Stromal cell of bone marrow (primary cell): ENCODE results near the gene CENPT.

Experiments used
- DNase-seq: peaks from one replicate; pipeline ENCODE4 v3.0.0-alpha.2; 2012; ENCODE audit warnings: low read depth

CENPT gene, protein sequence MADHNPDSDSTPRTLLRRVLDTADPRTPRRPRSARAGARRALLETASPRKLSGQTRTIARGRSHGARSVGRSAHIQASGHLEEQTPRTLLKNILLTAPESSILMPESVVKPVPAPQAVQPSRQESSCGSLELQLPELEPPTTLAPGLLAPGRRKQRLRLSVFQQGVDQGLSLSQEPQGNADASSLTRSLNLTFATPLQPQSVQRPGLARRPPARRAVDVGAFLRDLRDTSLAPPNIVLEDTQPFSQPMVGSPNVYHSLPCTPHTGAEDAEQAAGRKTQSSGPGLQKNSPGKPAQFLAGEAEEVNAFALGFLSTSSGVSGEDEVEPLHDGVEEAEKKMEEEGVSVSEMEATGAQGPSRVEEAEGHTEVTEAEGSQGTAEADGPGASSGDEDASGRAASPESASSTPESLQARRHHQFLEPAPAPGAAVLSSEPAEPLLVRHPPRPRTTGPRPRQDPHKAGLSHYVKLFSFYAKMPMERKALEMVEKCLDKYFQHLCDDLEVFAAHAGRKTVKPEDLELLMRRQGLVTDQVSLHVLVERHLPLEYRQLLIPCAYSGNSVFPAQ

DNA sequence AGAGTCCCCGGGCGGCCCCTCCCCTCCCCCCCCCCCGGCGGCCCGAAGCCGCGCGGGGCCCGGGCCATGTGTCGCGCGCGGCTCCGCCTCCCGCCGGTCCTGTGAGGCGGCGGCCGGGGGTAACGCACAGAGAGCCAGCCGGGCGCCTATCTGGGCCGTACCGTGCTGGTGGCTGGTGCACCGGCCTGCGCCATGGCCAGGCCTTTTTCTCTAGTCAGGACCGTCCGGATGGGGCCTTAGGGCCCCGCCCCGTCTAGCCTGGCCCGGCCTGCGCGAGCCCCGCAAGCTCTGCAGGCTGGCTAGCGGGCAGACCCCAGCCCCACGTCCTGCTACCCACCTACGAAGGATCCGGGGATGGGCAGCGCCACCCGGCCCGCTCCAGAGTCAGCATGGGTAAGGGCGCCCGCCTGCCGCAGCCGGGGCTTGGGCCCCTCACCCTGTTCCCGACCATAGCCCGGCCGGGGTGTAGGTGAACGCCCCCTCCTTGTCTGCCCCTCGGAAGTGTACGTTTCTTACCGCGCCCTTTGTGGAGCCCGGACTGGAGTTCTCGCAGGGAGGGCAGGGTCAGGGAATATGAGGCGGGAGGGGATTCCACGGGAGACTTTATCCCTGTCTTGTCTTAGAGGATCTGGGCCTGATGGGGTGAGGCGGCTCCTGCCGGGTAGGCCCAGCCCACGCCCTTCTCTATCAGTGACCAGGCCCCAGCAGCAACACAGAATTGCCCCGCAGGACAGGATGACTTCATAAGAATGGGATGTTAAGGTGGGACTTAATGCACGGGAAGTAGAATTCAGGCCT is at the start of gene CENPT:
TSS of gene CENPT (minus strand) at position 630 of the 798 bp plus-strand sequence. CDS start 13,834 bp downstream, outside the sequence.
- no peak for DNase-seq

DNA sequence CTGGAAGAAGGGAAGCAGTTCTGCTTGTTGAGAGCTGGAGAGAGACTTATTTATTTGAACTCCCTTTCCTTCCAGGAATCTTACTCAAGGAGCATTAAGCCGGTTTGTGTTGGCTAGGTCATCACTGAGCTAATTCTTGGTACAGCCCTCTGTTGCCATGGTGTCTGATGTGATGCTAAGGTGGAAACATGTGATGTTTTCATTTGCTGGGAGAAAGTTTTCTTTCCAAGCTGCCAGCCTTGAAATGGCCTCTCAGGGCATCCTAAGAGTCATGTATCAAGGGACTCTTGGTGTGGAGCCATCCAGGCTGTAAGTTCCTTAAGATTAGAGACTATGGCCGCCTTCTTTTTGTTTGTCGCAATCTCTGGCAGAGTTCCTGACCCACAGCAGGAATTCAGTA is 49.7 kb upstream of the CENPT start:
- peak; percentile 92 for DNase-seq

DNA sequence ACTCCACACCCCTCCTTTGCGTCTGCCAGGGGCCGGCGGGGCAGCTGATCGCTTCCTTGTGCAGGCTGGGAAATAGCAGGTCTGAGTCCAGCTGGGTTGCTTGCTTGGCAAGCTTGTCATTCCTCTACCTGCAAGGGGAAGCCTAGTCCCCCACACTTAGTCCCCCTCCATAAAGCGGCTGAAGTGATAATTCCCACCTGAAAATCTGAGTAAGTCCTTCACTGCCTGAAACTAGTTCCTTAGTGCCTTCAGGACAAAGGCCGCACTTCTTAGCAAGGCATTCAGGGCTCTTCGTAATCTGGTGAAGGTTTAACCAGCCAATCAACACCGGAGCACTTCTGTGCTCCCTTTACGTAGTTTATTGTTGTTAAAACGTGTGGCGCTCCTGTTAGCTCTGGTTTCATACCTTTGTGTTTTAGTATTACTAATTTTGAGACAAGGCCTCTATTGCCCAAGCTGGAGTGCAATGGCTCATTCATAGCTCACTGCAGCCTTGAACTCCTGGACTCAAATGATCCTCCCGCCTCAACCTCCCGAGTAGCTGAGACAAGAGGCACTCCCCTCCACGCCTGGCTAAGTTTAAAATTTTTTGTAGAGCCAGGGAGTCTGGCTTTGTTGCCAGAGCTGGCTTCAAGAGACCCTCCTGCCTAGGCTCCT is 46.4 kb upstream of the CENPT start:
- DNase-seq, result no peak

DNA sequence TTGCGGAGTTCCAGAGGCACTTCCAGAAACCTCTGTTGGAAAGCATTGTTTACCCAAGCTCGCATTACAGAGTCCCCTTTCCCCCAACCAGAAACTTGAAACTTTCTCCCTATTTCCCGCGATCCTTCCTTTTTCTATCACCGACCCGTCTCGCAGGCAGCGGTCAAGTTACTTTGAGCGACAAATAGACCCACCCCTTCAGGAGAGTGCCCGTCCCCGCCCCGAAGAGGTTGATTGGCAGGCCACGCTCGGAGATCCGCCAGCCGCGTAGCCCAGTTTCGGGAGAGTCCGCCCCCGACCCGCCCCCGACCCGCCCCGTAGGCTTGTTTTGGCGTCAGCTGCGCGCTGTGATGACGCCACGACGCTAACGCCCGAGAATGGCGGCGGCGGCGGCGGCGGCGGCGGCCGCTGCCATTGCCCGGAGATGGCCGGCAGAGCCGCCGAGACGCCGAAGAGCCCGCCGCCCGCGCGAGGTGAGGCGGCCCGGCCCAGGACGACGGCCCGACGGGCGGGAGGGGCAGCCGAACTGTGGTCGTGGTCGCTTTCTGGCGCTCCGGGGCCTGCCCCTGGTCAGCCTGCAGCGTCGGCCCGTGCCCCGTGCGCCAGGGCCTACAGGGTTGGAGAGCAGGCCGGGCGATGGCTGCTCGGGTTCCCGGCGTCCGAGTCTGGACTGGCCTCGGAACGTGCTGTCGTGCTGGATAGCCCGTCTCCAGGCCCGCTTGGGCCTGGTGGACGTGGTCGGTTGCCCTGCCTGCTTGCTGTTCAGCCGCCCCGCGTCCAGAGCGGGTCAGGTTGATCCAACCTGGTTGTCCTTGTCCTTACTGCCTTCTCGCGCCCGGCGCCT is 45.6 kb upstream of the CENPT start, which contains the start of gene PSKH1:
TSS of gene PSKH1 (plus strand) at position 356 of the 844 bp plus-strand sequence. CDS start 15,496 bp downstream, outside the sequence.
- peak; percentile 90 for DNase-seq

DNA sequence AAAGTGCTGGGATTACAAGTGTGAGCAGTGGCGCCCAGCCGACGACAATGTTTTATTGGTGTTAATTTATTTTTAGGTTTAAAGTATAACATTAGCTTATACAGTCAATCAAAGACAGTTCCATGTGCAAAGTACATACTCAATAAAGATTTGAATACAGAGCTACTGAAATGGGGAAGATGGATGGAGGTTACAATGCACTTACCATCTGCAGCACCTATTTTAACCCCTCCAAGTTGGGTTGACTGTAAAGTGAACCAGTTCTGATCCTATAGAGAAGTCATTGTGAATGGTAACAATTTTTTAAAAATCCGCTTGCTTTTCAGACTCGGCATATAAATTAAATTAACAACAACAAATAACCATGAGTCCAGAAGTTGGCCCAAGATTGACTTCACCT is 44.9 kb upstream of the CENPT start:
- DNase-seq, result no peak

DNA sequence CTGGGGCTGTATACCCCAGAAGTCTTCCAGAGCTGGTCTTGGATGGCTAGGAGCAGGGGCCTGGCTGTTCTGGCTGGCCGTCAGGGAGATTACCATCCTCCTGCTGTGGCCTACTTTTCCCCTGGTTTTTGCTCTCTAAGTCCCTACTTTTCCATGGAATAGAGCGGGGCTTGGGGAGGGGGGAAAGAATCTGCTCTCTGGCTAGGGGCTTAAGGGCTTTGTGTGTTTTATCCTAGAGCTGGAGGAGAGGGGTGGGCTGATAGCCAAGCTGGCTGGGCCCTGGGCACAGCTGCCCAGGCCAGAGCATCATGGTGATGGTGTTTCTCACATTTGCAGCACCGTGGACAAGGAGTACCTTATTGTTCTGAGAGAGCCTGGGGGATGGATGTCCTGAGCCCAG is 40.8 kb upstream of the CENPT start:
- no peak for DNase-seq

DNA sequence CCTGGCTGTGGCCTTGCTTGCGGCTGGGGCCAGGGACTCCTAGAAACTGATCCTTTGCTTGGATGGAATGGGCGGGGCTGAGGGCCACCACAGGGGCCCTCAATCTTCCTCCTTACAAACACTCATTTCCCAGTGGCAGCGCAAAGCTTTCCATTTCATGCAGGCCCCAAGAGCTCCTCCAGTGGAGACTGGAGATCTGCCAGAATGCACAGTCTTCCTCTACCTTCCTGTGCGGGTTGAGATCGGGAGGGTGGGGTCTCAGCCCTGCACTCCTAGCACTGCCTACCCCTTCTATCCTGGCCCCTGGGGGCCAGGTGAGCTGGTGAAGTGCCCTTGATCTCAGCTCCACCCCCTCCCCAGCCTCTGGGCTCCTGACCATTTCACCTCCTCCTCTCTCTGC is 38.9 kb upstream of the CENPT start:
- DNase-seq, result no peak

DNA sequence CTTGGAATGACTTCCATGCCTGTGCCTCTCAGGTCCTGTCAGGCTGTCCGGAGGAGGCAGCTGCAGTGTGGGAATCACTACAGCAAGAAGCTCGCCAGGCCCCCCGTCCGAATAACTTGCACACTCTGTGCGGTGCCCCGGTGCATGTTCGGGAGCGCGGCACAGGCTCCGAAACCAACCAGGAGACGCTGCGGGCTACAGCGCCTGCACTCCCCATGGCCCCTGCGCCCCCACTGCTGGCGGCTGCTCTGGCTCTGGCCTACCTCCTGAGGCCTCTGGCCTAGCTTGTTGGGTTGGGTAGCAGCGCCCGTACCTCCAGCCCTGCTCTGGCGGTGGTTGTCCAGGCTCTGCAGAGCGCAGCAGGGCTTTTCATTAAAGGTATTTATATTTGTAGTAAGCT is 38.5 kb upstream of the CENPT start:
- DNase-seq, result no peak

DNA sequence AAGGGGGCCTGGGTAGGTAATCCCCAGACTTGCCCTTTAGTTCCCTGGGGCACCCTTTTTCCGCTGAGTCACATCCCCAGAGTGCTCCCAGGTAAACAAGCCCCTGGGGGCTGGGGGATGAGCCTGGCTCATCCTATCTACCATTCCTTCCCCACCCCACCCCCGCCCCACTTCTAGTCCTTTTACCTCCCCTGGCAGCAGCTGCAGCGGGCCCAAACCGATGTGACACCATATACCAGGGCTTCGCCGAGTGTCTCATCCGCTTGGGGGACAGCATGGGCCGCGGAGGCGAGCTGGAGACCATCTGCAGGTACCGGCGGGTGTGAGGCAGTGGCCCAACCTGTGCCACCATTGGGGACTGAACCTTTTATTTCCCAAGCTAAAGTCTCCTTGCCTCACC is 38.1 kb upstream of the CENPT start:
- DNase-seq, result no peak

DNA sequence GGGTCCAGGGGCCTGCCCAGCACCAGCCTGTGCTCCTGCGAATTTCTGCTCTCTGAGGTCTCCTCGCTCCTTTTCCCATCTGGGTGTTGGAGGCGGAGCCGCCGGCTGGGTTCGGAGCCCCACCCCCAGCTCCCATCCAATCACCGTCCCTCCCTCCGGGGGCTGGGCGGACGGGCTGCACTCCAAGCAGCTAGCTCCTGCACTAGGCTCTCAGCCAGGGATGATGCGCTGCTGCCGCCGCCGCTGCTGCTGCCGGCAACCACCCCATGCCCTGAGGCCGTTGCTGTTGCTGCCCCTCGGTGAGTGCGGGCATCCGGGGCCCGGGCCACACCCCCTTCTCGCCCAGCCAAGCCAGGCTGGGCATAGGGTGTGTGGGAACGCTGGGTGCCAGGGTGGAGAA is 37.2 kb upstream of the CENPT start, which contains the start of gene NRN1L:
TSS of gene NRN1L (plus strand) at position 202 of the 400 bp plus-strand sequence. CDS start at position 221, 19 bp downstream.
- peak; percentile 64 for DNase-seq

DNA sequence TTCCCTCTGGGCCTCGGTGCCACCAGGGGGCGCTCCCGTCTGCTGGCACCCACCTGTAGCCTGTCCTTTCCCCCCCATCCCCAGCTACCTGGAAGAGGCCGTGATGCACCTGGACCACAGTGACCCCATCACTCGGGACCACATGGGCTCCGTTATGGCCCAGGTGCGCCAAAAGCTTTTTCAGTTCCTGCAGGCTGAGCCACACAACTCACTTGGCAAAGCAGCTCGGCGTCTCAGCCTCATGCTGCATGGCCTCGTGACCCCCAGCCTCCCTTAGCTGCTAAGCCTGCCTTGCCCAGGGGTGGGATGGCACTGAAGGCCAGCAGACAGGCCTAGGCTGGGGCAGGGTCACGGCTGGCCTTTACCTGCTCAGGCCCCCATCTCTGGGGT is 36.4 kb upstream of the CENPT start:
- DNase-seq, result no peak

DNA sequence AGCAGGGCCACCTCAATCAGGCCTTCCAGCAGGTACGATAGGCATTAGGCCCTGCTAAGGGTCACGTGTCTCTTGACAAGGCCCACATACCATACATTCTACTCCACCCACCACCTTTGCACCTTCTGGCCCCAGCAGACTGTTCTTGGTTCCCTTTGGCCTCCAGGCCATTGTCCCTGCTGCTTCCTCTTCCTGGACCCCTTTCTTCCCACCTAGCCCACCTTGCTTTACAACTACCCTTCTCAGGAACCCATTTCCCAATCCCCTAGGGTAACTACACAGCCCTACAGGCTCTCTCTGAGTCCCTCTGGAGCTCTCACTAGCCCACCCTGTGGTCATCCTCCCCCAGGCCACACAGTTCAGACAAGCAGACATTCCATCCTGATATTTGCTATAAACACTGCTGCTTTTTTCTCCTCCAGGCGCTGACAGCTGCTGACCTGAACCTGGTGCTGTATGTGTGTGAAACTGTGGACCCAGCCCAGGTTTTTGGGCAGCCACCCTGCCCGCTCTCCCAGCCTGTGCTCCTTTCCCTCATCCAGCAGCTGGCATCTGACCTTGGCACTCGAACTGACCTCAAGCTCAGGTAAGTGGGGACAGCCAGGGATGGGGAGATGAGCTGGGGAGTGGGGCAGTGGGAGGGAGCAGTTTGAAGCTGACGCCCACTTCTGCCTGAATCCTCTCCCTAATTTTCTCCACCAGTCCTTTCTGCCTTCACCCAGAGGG is 35.8 kb upstream of the CENPT start:
- DNase-seq, result no peak

DNA sequence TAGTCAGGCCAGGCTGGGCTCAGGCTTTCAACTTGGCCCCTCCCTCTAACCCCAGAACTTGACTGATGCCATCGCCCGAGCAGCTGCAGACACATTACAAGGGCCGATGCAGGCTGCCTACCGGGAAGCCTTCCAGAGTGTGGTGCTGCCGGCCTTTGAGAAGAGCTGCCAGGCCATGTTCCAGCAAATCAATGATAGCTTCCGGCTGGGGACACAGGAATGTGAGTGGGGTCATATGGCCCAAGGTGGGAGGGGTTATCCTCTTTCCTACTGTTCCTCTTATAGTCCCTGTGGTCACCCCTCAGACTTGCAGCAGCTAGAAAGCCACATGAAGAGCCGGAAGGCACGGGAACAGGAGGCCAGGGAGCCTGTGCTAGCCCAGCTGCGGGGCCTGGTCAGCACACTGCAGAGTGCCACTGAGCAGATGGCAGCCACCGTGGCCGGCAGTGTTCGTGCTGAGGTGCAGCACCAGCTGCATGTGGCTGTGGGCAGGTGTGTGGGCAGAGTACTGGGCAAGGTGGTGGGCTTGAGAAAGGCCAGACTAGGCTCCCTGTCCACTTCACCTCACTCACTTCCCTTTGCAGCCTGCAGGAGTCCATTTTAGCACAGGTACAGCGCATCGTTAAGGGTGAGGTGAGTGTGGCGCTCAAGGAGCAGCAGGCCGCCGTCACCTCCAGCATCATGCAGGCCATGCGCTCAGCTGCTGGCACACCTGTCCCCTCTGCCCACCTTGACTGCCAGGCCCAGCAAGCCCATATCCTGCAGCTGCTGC is 35.1 kb upstream of the CENPT start:
- DNase-seq, result no peak

DNA sequence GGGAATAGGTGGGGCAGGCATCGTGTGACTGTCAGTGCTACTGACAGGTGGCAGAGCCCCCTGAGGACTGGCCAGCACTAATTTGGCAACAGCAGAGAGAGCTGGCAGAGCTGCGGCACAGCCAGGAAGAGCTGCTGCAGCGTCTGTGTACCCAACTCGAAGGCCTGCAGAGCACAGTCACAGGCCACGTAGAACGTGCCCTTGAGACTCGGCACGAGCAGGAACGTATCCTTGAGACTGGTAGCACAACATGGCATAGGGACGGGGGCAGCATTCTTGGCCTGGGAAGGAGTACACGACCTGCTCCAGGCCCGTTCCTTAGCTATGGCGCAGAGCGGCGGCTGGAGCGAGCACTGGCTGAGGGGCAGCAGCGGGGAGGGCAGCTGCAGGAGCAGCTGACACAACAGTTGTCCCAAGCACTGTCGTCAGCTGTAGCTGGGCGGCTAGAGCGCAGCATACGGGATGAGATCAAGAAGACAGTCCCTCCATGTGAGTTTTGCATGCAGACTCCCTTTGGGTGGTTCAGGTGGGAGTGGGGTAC is 34.2 kb upstream of the CENPT start:
- DNase-seq, result no peak

DNA sequence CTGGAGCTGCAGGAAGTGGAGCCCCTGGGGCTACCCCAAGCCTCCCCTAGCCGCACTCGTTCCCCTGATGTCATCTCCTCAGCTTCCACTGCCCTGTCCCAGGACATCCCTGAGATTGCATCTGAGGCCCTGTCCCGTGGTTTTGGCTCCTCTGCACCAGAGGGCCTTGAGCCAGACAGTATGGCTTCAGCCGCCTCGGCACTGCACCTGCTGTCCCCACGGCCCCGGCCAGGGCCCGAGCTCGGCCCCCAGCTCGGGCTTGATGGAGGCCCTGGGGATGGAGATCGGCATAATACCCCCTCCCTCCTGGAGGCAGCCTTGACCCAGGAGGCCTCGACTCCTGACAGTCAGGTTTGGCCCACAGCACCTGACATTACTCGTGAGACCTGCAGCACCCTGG is 33.1 kb upstream of the CENPT start:
- DNase-seq, result no peak

DNA sequence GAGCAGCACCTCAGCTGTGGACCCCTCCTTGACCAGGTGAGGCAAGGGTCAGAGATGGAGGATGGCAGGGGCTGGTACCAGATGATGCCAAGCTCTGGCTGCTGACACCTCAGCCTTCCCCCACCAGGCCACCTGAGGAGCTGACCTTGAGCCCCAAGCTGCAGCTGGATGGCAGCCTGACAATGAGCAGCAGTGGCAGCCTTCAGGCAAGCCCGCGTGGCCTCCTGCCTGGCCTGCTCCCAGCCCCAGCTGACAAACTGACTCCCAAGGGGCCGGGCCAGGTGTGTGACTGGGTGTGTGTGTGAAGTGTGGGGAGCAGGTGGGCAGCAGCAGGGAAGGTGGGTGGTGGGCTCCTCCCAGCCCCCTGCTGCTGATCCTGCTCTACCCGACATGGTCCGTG is 32.4 kb upstream of the CENPT start:
- no peak for DNase-seq

DNA sequence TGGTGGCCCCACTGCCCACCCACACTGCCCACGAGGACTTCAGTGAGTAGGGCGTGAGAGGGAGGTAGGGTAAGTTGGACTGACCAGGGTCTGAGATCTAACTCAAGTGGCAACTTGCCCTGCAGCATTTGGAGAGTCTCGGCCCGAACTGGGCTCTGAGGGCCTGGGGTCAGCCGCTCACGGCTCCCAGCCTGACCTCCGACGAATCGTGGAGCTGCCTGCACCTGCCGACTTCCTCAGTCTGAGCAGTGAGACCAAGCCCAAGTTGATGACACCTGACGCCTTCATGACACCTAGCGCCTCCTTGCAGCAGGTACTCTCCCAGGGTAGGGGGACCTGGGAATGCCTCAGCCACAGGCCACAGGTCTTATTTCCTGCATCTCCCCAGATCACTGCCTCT is 32.0 kb upstream of the CENPT start:
- DNase-seq, result no peak

DNA sequence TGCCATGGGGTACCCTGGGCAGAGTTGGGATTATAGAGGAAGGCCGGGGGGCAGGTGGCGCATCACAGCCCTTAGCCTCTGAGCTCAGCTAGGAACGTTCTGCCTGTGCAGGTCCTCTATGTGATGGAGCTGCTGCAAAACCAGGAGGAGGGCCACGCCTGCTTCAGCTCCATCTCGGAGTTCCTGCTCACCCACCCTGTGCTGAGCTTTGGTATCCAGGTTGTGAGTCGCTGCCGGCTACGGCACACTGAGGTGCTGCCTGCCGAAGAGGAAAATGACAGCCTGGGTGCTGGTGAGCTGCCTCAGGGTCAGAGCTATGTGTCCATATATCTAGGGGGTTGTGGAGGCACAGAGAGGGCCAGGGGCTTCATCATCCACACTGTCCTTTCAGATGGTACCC is 31.4 kb upstream of the CENPT start:
- no peak for DNase-seq

DNA sequence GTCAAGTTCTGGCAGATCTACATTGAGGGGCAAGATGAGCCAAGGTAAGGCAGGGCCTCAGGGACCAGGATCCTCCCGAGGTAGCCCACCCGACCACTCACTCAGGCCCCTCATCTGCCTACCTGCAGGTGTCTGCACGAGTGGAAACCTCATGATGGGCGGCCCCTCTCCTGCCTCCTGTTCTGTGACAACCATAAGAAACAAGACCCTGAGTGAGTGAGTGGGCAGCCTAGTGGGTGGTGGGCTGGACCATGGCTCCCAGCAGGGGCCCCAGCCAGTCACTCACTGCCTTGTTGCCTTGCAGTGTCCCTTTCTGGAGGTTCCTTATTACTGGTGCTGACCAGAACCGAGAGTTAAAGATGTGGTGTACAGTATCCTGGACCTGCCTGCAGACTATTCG is 30.7 kb upstream of the CENPT start:
- DNase-seq, result no peak

DNA sequence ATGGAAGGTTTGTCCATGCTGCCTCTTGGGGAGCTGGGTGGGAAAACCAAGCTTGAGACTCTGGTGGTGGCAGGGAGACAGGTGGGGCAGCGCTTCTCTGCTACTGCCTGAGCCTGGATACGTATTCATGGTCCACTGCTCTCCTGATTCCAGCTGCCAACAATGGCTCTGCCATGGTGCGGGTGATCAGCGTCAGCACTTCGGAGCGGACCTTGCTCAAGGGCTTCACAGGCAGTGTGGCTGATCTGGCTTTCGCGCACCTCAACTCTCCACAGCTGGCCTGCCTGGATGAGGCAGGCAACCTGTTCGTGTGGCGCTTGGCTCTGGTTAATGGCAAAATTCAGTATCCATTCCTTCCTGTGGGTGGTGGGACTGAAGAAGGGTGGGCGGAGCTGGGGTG is 29.6 kb upstream of the CENPT start:
- DNase-seq, result no peak
